Measurements from ENCODE around the gene ZNF823. TPM values are rescaled to one million over a fixed set of nuclear protein-coding genes. Genes with fewer than 3 reads are reported as not detected.

ZNF823 gene
- total and polyA plus RNA-seq, 9 of the 15 experiments (the other 6 are each of a cell fraction or from before 2014, with no cell fraction given) = 4.0 to 13.4 (median 6.1) TPM

DNA sequence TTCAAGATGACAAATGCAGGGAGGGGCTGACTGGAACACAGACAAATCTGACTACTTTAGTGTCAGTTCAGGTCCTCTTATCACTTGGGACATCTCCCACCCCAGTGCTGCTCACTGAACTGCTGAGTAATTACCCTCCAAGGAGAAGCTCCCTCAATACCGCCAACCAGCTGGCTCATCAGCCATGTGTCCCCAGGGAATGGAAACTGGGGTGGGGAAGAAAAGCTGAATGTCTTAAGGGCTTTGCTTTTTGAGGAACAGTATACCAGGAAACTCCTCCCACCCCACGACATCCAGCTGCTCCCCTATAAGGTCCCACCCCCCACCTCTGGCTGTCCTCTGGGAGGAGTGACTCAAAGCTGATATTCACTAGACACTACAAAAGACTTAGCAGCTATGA, 2.0 kb downstream of the ZNF823 start (continued):
- TF ChIP-seq, protein P1, sequence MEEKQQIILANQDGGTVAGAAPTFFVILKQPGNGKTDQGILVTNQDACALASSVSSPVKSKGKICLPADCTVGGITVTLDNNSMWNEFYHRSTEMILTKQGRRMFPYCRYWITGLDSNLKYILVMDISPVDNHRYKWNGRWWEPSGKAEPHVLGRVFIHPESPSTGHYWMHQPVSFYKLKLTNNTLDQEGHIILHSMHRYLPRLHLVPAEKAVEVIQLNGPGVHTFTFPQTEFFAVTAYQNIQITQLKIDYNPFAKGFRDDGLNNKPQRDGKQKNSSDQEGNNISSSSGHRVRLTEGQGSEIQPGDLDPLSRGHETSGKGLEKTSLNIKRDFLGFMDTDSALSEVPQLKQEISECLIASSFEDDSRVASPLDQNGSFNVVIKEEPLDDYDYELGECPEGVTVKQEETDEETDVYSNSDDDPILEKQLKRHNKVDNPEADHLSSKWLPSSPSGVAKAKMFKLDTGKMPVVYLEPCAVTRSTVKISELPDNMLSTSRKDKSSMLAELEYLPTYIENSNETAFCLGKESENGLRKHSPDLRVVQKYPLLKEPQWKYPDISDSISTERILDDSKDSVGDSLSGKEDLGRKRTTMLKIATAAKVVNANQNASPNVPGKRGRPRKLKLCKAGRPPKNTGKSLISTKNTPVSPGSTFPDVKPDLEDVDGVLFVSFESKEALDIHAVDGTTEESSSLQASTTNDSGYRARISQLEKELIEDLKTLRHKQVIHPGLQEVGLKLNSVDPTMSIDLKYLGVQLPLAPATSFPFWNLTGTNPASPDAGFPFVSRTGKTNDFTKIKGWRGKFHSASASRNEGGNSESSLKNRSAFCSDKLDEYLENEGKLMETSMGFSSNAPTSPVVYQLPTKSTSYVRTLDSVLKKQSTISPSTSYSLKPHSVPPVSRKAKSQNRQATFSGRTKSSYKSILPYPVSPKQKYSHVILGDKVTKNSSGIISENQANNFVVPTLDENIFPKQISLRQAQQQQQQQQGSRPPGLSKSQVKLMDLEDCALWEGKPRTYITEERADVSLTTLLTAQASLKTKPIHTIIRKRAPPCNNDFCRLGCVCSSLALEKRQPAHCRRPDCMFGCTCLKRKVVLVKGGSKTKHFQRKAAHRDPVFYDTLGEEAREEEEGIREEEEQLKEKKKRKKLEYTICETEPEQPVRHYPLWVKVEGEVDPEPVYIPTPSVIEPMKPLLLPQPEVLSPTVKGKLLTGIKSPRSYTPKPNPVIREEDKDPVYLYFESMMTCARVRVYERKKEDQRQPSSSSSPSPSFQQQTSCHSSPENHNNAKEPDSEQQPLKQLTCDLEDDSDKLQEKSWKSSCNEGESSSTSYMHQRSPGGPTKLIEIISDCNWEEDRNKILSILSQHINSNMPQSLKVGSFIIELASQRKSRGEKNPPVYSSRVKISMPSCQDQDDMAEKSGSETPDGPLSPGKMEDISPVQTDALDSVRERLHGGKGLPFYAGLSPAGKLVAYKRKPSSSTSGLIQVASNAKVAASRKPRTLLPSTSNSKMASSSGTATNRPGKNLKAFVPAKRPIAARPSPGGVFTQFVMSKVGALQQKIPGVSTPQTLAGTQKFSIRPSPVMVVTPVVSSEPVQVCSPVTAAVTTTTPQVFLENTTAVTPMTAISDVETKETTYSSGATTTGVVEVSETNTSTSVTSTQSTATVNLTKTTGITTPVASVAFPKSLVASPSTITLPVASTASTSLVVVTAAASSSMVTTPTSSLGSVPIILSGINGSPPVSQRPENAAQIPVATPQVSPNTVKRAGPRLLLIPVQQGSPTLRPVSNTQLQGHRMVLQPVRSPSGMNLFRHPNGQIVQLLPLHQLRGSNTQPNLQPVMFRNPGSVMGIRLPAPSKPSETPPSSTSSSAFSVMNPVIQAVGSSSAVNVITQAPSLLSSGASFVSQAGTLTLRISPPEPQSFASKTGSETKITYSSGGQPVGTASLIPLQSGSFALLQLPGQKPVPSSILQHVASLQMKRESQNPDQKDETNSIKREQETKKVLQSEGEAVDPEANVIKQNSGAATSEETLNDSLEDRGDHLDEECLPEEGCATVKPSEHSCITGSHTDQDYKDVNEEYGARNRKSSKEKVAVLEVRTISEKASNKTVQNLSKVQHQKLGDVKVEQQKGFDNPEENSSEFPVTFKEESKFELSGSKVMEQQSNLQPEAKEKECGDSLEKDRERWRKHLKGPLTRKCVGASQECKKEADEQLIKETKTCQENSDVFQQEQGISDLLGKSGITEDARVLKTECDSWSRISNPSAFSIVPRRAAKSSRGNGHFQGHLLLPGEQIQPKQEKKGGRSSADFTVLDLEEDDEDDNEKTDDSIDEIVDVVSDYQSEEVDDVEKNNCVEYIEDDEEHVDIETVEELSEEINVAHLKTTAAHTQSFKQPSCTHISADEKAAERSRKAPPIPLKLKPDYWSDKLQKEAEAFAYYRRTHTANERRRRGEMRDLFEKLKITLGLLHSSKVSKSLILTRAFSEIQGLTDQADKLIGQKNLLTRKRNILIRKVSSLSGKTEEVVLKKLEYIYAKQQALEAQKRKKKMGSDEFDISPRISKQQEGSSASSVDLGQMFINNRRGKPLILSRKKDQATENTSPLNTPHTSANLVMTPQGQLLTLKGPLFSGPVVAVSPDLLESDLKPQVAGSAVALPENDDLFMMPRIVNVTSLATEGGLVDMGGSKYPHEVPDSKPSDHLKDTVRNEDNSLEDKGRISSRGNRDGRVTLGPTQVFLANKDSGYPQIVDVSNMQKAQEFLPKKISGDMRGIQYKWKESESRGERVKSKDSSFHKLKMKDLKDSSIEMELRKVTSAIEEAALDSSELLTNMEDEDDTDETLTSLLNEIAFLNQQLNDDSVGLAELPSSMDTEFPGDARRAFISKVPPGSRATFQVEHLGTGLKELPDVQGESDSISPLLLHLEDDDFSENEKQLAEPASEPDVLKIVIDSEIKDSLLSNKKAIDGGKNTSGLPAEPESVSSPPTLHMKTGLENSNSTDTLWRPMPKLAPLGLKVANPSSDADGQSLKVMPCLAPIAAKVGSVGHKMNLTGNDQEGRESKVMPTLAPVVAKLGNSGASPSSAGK (IDR thresholded peaks at IDR 0.05) = peak; percentile 62
- TF ChIP-seq, protein P2, sequence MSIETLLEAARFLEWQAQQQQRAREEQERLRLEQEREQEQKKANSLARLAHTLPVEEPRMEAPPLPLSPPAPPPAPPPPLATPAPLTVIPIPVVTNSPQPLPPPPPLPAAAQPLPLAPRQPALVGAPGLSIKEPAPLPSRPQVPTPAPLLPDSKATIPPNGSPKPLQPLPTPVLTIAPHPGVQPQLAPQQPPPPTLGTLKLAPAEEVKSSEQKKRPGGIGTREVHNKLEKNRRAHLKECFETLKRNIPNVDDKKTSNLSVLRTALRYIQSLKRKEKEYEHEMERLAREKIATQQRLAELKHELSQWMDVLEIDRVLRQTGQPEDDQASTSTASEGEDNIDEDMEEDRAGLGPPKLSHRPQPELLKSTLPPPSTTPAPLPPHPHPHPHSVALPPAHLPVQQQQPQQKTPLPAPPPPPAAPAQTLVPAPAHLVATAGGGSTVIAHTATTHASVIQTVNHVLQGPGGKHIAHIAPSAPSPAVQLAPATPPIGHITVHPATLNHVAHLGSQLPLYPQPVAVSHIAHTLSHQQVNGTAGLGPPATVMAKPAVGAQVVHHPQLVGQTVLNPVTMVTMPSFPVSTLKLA (conservative IDR thresholded peaks at IDR 0.05) = peak; percentile 38 to 74; a peak in 3 of 4 replicates
- TF ChIP-seq CREM (IDR thresholded peaks at IDR 0.05; ENCODE audit: low read depth) = peak; percentile 61
- no peak for TF ChIP-seq HMG20A (CRISPR knock-in tag; conservative IDR thresholded peaks at IDR 0.05)
- TF ChIP-seq ZNF224 (CRISPR knock-in tag; IDR thresholded peaks at IDR 0.05) = no peak
- TF ChIP-seq MEF2D (tag; conservative IDR thresholded peaks at IDR 0.05; ENCODE audit: low read depth) = 0 out of 2 replicates have a peak, but pooled peaks have one; percentile 15
- TF ChIP-seq, protein P3, sequence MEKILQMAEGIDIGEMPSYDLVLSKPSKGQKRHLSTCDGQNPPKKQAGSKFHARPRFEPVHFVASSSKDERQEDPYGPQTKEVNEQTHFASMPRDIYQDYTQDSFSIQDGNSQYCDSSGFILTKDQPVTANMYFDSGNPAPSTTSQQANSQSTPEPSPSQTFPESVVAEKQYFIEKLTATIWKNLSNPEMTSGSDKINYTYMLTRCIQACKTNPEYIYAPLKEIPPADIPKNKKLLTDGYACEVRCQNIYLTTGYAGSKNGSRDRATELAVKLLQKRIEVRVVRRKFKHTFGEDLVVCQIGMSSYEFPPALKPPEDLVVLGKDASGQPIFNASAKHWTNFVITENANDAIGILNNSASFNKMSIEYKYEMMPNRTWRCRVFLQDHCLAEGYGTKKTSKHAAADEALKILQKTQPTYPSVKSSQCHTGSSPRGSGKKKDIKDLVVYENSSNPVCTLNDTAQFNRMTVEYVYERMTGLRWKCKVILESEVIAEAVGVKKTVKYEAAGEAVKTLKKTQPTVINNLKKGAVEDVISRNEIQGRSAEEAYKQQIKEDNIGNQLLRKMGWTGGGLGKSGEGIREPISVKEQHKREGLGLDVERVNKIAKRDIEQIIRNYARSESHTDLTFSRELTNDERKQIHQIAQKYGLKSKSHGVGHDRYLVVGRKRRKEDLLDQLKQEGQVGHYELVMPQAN (IDR thresholded peaks at IDR 0.05; ENCODE audit: borderline replicate concordance) = peak; percentile 23; the same call in 1 of the 2 replicates
- TF ChIP-seq NBN (IDR thresholded peaks at IDR 0.05; ENCODE audit: low read depth) = peak; percentile 72

Measured in K562 (cell line).